Measurements from ENCODE around the gene EGFL7. TPM values are rescaled to one million over a fixed set of nuclear protein-coding genes. Genes with fewer than 3 reads are reported as not detected.

EGFL7 gene
- total RNA-seq, 1 experiment from 2014 or later = 53.1 TPM

DNA sequence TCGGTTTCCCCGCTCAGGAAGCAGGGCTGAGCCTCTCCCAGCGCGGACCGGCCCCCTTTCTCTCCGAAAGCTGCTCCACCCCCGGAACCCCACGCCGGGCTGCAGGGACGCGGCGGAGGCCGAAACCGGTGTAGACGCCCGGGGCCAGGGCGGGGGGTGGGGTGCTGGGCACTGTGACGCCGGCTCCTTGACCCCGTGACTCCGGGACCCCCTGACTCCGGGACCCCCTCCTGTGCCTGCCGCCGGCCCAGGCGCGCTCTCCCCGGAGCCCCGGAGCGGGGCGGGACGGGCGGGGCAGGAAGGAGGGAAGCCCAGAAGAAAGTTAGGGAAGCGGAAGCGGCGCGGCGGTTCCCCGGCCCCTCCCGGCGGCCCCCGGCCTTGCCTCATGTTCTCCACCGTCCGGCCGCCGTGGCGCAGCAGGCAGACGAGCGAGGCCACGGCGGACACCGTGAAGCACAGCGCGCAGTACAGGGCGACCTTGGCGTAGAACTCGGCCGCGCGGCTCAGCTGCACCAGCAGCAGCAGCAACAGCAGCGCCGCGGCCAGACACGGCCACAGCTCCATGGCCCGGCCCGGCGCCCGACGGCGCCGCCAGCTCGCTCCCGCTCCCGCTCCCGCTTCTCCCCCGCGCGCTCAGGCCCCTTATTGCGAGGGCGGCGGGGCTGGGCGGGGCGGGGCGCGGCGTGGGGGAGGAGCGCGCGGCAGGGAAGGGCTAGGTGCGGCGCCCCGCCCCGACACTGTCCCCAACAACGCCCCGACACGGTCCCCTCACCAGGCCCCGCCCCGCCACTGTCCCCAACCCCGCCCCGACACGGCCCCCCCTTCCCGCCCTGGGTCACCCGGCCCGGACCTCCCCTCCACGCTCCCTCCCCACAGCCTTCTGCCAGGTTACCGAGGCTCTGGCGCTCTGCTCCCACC is 24.3 kb downstream of the EGFL7 start, which contains the start of gene AGPAT2:
TSS of gene AGPAT2 (minus strand) at position 664 of the 918 bp plus-strand sequence. CDS start at position 564, 100 bp downstream.
- no peak for TF ChIP-seq EZH2 (IDR thresholded peaks at IDR 0.05; ENCODE audit: low read depth)
- TF ChIP-seq, protein P1, sequence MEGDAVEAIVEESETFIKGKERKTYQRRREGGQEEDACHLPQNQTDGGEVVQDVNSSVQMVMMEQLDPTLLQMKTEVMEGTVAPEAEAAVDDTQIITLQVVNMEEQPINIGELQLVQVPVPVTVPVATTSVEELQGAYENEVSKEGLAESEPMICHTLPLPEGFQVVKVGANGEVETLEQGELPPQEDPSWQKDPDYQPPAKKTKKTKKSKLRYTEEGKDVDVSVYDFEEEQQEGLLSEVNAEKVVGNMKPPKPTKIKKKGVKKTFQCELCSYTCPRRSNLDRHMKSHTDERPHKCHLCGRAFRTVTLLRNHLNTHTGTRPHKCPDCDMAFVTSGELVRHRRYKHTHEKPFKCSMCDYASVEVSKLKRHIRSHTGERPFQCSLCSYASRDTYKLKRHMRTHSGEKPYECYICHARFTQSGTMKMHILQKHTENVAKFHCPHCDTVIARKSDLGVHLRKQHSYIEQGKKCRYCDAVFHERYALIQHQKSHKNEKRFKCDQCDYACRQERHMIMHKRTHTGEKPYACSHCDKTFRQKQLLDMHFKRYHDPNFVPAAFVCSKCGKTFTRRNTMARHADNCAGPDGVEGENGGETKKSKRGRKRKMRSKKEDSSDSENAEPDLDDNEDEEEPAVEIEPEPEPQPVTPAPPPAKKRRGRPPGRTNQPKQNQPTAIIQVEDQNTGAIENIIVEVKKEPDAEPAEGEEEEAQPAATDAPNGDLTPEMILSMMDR (conservative IDR thresholded peaks at IDR 0.05) = no peak
- peaks cover 29% of the 10 kb centered on the region for H3K79me2 ChIP-seq (ENCODE audit: low read depth)
- H3K27me3 ChIP-seq (ENCODE audit: insufficient read depth, low read depth) = no peaks in the 10 kb centered on the region
- no TSS peak for BruUV-seq (replicated peaks)
- no peaks in the 10 kb centered on the region for H3K36me3 ChIP-seq (ENCODE audit: low read depth)
- no peaks in the 10 kb centered on the region for H3K9me2 ChIP-seq (ENCODE audit: insufficient read depth)
- peaks cover 23% of the 10 kb centered on the region for H3K4me1 ChIP-seq (replicated peaks; ENCODE audit: insufficient read depth)
- H3F3A ChIP-seq (ENCODE audit: insufficient read depth, low read depth) = peaks cover 12% of the 10 kb centered on the region; the same call in 1 of the 2 replicates
- peak within 1 kb of the TSS; percentile 61 for H3K27ac ChIP-seq
- no peaks in the 10 kb centered on the region for H3K9me3 ChIP-seq (ENCODE audit: insufficient read depth, low read depth)
- H3K4me3 ChIP-seq = peak within 1 kb of the TSS; percentile 90
- POLR2A ChIA-PET (ENCODE audit: unreplicated experiment) = no interaction called here
- H3K4me2 ChIP-seq = peak within 1 kb of the TSS; percentile 99
- peak within 1 kb of the TSS; percentile 93 for H2AFZ ChIP-seq
- intact Hi-C loops (cut with micrococcal nuclease; ENCODE audit: unreplicated experiment) = no loop called here
- peak; percentile 37 to 86 for DNase-seq
- H4K20me1 ChIP-seq (ENCODE audit: insufficient read depth) = peaks cover 23% of the 10 kb centered on the region
- CTCF ChIA-PET = interaction anchor here (0.6 kb wide), 2 partner anchors 15 to 203 kb away, joined by 3 to 8 read pairs; no protein-coding TSS in a partner anchor

DNA sequence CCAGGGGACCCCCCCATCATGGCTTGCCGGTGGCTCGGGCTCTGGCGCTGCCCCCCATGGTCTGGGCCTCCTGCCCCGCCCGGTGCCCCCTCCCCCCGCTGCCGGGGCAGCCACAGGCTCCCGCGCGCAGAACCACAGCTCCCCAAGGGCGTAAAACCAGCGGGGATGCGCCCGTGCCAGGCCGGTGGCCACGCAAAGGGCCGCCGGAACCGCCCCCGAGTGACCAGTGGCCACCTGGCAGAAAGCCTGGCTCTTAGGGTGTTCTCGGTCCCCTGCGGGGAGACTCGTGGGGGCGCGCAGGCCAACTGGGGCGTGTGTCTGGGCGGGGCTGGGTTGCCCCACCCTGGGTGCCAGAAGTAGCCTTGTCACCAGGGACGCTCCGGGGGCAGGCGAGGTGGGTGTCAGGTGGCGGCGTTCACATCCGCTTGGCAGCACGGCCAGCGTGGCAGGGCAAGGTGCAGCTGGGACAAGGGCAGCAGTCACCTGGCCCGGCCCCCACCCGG is 25.1 kb downstream of the EGFL7 start:
- ChIA-PET POLR2A (ENCODE audit: unreplicated experiment) (no interaction called here), CTCF (no interaction called here)
- BruUV-seq (replicated peaks) = no TSS peak
- H4K20me1 ChIP-seq (ENCODE audit: insufficient read depth) = peaks cover 19% of the 10 kb centered on the region
- no peak for TF ChIP-seq EZH2 (IDR thresholded peaks at IDR 0.05; ENCODE audit: low read depth)
- TF ChIP-seq, protein P1 (conservative IDR thresholded peaks at IDR 0.05) = no peak
- peak overlapping the region; percentile 93 for H3K4me2 ChIP-seq
- H3K4me1 ChIP-seq (replicated peaks; ENCODE audit: insufficient read depth) = peaks cover 30% of the 10 kb centered on the region
- no peaks in the 10 kb centered on the region for H3K9me2 ChIP-seq (ENCODE audit: insufficient read depth)
- H3K9me3 ChIP-seq (ENCODE audit: insufficient read depth, low read depth) = no peaks in the 10 kb centered on the region
- H3K27ac ChIP-seq = 0 out of 2 replicates have a peak overlapping the region, but pooled peaks have one; percentile 47
- no peaks in the 10 kb centered on the region for H3K27me3 ChIP-seq (ENCODE audit: insufficient read depth, low read depth)
- peak; percentile 68 to 87 for DNase-seq
- H3K36me3 ChIP-seq (ENCODE audit: low read depth) = no peaks in the 10 kb centered on the region
- H3F3A ChIP-seq (ENCODE audit: insufficient read depth, low read depth) = peaks cover 12% of the 10 kb centered on the region; the same call in 1 of the 2 replicates
- peak overlapping the region; percentile 64; the same call in 1 of the 2 replicates for H3K4me3 ChIP-seq
- peak overlapping the region; percentile 72 for H2AFZ ChIP-seq
- intact Hi-C loops (cut with micrococcal nuclease; ENCODE audit: unreplicated experiment) = no loop called here
- H3K79me2 ChIP-seq (ENCODE audit: low read depth) = peaks cover 26% of the 10 kb centered on the region

DNA sequence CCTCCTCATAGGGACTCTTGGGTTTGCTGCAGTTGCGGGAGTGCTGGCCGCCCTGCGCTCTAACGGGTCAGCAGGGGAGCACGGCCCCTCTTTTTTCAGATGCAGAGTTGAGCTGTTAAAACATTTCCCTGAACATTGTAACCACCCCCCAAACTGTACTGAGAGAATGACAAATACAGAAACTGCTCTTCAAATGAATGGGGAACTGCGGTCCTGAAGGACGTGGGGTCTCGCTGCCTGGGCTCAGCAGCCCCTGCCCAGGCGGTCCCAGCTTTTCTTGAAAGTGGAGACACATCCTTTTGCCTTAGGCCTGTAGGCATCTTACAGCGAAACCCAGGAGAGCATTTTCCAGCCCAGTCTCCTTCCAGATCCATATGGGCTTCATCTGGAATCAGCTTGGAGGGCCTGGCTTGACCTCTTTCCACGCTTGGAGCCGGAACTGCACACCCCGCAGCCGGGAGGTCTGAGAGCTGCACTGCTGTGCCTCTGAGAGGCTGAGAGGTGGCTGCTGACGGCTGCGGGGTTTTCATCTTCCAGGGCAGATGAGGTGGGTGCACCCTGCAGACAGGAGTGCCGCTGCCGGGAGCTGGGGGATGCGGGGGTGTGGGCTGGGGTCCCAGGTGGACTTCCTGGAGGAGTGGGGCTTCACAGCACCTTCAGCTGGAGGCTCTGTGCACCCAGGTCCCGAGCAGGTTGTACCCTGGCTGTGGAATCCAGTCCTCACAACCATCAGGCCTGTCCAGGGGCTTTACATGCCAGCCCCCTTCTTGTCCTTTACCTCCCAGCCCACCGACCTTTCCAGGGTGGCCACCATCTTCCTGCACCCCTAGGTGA is 25.8 kb downstream of the EGFL7 start:
- POLR2A ChIA-PET (ENCODE audit: unreplicated experiment) = interaction anchor here (0.5 kb wide), 1 partner anchor 18 kb away, joined by 12 read pairs; no protein-coding TSS in a partner anchor
- intact Hi-C loops (cut with micrococcal nuclease; ENCODE audit: unreplicated experiment) = no loop called here
- H3K4me3 ChIP-seq = peak overlapping the region; percentile 64; the same call in 1 of the 2 replicates
- H3K4me2 ChIP-seq = peak overlapping the region; percentile 93
- H2AFZ ChIP-seq = no peak overlapping the region
- TF ChIP-seq, protein P1 (conservative IDR thresholded peaks at IDR 0.05) = no peak
- TF ChIP-seq EZH2 (IDR thresholded peaks at IDR 0.05; ENCODE audit: low read depth) = no peak
- H3K4me1 ChIP-seq (replicated peaks; ENCODE audit: insufficient read depth) = peaks cover 37% of the 10 kb centered on the region
- no peaks in the 10 kb centered on the region for H3K27me3 ChIP-seq (ENCODE audit: insufficient read depth, low read depth)
- peaks cover 19% of the 10 kb centered on the region for H4K20me1 ChIP-seq (ENCODE audit: insufficient read depth)
- peaks cover 26% of the 10 kb centered on the region for H3K79me2 ChIP-seq (ENCODE audit: low read depth)
- DNase-seq = no peak
- H3K36me3 ChIP-seq (ENCODE audit: low read depth) = no peaks in the 10 kb centered on the region
- CTCF ChIA-PET = no interaction called here
- peaks cover 19% of the 10 kb centered on the region; the same call in 1 of the 2 replicates for H3F3A ChIP-seq (ENCODE audit: insufficient read depth, low read depth)
- H3K9me2 ChIP-seq (ENCODE audit: insufficient read depth) = no peaks in the 10 kb centered on the region
- H3K27ac ChIP-seq = no peak overlapping the region
- H3K9me3 ChIP-seq (ENCODE audit: insufficient read depth, low read depth) = no peaks in the 10 kb centered on the region
- TSS peak; percentile 83 for BruUV-seq (replicated peaks)
